Stimulated activated memory B cell treated with anti-CD40 and anti-IgM and Interleukin-4, amounts not matched to agents 10 μg/mL and 1 μg/mL and 100 μg/mL, for 72 hours (primary cell): ENCODE measurements around the gene CBX4.

Experiments
- ATAC-seq: fragments of 150-1000 bp; cut with Tn5 transposase; 2 replicates; pipeline ENCODE4 v1.10.0; 2021
- H3K27ac Mint-ChIP-seq: one replicate; pipeline ENCODE4 v1.8.0; 2022; ENCODE audit warnings: mild to moderate bottlenecking, mixed read lengths
- H3K27me3 Mint-ChIP-seq: one replicate; pipeline ENCODE4 v1.8.0; 2022; ENCODE audit warnings: mixed read lengths
- H3K36me3 Mint-ChIP-seq: one replicate; pipeline ENCODE4 v1.8.0; 2022; ENCODE audit warnings: mixed read lengths
- H3K4me1 Mint-ChIP-seq: one replicate; pipeline ENCODE4 v1.8.0; 2022; ENCODE audit warnings: mixed read lengths
- H3K4me3 Mint-ChIP-seq: one replicate; pipeline ENCODE4 v1.8.0; 2022; ENCODE audit warnings: mild to moderate bottlenecking, moderate library complexity, mixed read lengths
- H3K9me3 Mint-ChIP-seq: one replicate; pipeline ENCODE4 v1.8.0; 2022; ENCODE audit warnings: mixed read lengths

CBX4 gene

DNA sequence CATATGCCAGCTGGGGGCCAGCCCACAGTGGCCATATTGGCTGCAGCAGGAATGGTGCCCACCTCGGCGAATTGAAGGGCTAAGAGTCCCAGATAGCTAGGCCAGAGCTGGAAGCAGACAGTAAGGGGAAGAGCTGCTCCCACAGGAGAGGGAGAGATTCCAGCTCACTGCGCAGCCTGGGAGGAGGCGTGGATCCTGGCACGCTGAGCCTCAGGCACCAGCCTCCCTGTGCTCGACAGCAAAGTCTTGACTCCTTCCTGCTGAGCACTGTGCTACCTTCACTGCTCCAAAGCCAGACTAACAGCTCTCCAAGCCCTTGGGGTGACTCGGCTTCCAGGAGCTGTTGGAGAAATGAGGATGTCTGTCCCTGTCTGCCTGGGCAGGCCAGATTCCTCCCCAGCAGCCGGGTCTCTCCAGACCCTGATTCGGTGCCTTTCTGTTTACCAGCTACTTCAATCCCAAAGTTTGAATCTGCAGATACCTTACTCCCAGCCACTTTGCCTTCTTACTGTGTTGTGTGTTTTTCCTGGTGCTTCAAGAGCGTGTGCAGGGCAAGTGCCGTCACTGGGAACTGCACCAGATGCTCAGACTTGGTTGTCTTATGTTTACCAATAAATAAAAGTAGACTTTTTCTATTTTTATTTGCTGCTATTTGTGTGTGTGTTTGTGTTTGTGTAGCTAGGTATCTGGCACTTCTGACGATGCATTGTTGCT lies 52.2 kb downstream of the CBX4 start:
- no peak overlapping the region for H3K4me3 Mint-ChIP-seq
- ATAC-seq, result no peak
- H3K4me1 Mint-ChIP-seq, result peaks cover 12% of the 10 kb centered on the region
- H3K36me3 Mint-ChIP-seq, result no peaks in the 10 kb centered on the region
- peaks cover 96% of the 10 kb centered on the region for H3K27me3 Mint-ChIP-seq
- no peak overlapping the region for H3K27ac Mint-ChIP-seq
- no peaks in the 10 kb centered on the region for H3K9me3 Mint-ChIP-seq

DNA sequence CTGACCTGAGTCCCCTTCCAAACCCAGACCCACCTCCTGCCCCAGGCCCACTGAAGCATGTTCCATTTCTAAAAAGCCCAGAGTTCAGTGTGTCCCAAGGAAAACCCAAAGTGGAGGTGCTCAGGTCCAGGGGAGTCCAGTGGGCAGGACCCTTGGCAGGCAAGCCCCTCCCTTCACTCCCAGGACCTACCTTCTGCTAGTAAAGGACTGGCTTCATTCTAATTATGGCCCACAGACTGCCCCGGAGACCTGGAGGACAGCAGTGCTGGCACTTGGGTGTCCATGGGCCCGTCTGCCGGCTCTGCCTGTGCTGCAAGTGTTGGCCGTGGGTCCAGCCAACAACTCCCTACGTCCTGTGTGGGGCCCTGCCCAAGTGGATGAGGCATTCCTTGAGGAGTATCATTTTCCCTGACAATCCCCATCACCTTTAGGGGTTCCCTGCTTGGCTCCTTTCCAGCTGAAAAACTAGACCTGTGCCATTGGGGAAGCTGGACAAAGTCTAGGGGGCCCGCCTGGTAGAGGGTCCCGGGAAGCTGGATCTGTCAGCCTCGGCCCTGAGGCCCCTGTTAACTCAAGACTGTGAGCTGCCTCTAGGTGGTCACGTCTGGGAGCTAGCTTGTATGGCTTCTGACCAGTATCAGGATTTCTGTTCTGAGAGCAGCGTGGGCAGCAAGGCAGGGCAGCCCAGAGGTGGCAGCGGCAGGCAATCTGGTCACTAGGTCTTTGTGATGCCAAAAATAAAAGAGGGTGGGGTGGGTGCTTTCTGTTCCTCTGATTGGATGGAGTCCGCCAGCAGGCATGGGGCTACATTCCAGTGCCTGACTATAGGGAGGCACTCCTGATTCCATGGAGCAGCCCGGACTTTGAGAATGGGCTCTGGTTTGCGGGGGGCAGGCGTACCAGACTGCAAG lies 53.1 kb downstream of the CBX4 start:
- Mint-ChIP-seq H3K9me3 (no peaks in the 10 kb centered on the region), H3K27me3 (peaks cover 97% of the 10 kb centered on the region), H3K4me3 (no peak overlapping the region), H3K36me3 (no peaks in the 10 kb centered on the region), H3K27ac (no peak overlapping the region), H3K4me1 (peaks cover 16% of the 10 kb centered on the region)
- no peak for ATAC-seq

DNA sequence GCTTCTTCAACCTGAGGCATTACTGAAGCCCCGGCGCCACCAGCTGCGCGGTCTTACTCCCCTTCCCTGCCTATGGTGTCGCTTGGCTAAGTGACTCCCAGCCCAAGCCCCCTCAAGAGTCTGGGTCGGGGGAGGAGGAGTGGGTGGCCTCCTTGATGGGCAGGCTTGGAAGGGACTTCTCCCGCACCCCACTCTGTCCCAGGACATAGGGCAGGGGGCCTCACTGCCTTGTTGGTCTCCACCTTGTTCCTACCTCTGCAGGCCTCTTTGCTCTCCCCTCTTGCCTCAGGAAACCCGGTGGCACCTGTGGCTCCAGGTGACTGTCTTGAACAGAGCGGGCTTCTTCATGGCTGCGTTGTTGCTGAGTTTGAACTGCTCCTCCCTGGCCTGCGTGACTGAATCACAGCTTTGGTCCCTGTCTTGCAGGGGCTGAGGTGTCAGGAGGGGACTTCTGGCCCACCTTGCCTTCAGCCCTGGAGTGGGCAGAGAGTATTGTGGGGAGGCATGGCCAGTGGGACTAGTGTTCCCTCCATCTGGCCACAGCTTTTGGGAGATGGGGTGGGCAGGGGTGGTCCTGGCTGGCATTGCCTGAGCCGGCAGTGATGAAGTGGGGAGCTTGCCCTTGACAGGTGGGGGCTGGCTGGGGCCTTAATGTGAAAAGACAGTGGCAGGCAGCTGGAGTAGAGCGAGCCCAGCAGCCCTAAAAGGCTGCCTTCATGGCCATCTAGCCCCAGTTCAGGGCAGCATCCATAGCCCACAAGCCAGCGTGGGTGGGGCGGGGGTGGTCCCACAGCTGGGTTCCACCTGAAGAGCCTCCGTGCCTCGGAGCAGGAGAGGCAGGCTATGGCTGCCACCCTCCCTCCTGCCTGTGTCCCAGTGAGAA lies 54.0 kb downstream of the CBX4 start:
- no peaks in the 10 kb centered on the region for H3K36me3 Mint-ChIP-seq
- no peak overlapping the region for H3K4me3 Mint-ChIP-seq
- H3K4me1 Mint-ChIP-seq, result peaks cover 16% of the 10 kb centered on the region
- H3K9me3 Mint-ChIP-seq, result no peaks in the 10 kb centered on the region
- peaks cover 97% of the 10 kb centered on the region for H3K27me3 Mint-ChIP-seq
- ATAC-seq, result no peak
- no peak overlapping the region for H3K27ac Mint-ChIP-seq

DNA sequence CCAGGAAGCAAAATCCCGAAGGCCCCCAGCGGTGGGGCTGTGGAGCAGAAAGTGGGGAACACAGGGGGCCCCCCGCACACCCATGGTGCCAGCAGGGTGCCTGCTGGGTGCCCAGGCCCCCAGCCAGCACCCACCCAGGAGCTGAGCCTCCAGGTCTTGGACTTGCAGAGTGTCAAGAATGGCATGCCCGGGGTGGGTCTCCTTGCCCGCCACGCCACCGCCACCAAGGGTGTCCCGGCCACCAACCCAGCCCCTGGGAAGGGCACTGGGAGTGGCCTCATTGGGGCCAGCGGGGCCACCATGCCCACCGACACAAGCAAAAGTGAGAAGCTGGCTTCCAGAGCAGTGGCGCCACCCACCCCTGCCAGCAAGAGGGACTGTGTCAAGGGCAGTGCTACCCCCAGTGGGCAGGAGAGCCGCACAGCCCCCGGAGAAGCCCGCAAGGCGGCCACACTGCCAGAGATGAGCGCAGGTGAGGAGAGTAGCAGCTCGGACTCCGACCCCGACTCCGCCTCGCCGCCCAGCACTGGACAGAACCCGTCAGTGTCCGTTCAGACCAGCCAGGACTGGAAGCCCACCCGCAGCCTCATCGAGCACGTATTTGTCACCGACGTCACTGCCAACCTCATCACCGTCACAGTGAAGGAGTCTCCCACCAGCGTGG lies 54.8 kb downstream of the CBX4 start:
- H3K27me3 Mint-ChIP-seq, result peaks cover 100% of the 10 kb centered on the region

DNA sequence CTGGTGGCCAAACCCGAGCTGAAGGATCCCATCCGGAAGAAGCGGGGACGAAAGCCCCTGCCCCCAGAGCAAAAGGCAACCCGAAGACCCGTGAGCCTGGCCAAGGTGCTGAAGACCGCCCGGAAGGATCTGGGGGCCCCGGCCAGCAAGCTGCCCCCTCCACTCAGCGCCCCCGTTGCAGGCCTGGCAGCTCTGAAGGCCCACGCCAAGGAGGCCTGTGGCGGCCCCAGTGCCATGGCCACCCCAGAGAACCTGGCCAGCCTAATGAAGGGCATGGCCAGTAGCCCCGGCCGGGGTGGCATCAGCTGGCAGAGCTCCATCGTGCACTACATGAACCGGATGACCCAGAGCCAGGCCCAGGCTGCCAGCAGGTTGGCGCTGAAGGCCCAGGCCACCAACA lies 55.3 kb downstream of the CBX4 start:
- H3K36me3 Mint-ChIP-seq, result no peaks in the 10 kb centered on the region
- H3K27me3 Mint-ChIP-seq, result peaks cover 100% of the 10 kb centered on the region
- no peak overlapping the region for H3K4me3 Mint-ChIP-seq
- no peaks in the 10 kb centered on the region for H3K9me3 Mint-ChIP-seq
- ATAC-seq, result no peak
- H3K4me1 Mint-ChIP-seq, result peaks cover 14% of the 10 kb centered on the region
- H3K27ac Mint-ChIP-seq, result no peak overlapping the region

More for the DNA sequence above, 54.8 kb downstream of the CBX4 start:
- H3K9me3 Mint-ChIP-seq, result no peaks in the 10 kb centered on the region
- ATAC-seq, result peak; percentile 22
- H3K27ac Mint-ChIP-seq, result no peak overlapping the region
- no peaks in the 10 kb centered on the region for H3K36me3 Mint-ChIP-seq
- H3K4me3 Mint-ChIP-seq, result no peak overlapping the region
- peaks cover 16% of the 10 kb centered on the region for H3K4me1 Mint-ChIP-seq
